NOMO-1 treated with DMSO at 0.1 percent for 48 hours (cell line): ENCODE measurements around the gene PCIF1.
"Not testable (repeated sequence)": the region's sequence is repeated elsewhere in the genome, so short reads cannot be mapped to it uniquely, and the experiment has no call there.

Source experiments
- DNase-seq: peaks from one replicate; lab custom pipeline; 2025; ENCODE audit not compliant: unreplicated experiment; lab: John Stamatoyannopoulos, UW

The PCIF1 gene

GRCh38 chr20:45934586-45935415 lies at the start of gene PCIF1:
PCIF1 (plus strand) TSS chr20:45934683; CDS start chr20:45939000, 4,317 bp downstream.
- DNase-seq = peak; percentile 95

DNA sequence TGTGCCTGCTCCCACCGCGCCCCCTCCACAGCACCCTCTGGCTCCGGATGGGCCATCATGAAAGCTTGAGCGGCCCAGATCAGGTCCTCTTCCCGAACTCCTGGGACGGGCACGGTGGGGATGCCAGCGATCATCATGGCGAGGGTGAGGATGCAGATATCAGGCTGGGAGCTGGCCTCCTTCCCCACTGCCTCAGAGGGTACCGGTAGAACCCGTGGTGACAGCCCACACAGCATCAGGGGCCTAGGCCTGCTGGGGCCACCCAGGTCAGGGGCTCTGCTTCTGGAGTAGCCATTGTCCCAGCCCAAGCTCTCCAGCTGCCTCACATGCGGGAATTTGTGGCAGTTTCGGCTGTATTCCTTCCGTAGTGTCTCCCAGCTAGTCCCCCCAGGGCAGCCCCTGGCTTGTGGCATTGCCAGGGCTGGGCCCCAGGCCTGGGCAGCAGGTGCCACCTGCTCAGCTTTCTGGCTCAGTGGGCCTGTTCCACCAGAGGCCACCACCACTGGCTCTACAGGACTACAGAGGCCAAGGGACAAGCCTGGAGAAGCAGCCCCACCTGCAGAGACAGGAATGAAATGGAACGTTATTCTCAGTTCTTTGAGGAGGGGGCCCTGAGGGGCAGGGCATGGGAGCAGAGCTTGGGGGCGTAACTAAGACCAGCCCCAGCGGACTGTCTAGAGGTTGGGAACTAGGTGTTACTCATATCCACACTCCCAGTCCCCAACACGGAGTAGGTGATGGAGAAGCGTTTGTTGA lies 47.7 kb upstream of the PCIF1 start:
- DNase-seq = no peak

DNA sequence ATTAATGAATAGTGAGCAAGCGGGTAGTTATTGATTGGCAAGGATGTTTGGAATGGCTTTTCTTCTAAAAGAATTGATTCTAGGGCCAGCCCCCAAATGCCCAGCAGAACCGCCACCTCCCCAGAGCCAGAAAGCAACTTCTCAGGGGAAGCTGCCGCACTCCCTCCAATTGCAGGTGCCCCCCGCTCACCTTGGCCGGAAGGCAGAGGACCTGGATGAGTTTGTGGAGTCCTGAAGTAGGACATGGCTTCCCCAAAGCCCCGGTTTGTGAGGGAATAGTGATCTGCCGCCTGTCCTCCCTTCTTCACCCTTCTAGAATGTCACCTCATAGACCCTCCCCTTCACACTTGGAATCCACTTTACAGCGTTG lies 47.2 kb upstream of the PCIF1 start, which contains the start of gene SPATA25:
TSS of gene SPATA25 (minus strand) at position 277 of the 370 bp plus-strand sequence. CDS start at position 245, 32 bp downstream.
- no peak for DNase-seq

GRCh38 chr20:45888681-45889080 lies 45.8 kb upstream of the PCIF1 start:
- DNase-seq = no peak

GRCh38 chr20:45890077-45890984 lies 44.2 kb upstream of the PCIF1 start:
- peak; percentile 46 for DNase-seq

GRCh38 chr20:45890985-45891983 lies 43.2 kb upstream of the PCIF1 start, which contains the start of the genes CTSA and NEURL2:
CTSA (plus strand) TSS chr20:45891335; CDS start chr20:45891569, 234 bp downstream.
NEURL2 (minus strand) TSS chr20:45891208; CDS start chr20:45890991, 217 bp downstream.
- peak; percentile 77 for DNase-seq

DNA sequence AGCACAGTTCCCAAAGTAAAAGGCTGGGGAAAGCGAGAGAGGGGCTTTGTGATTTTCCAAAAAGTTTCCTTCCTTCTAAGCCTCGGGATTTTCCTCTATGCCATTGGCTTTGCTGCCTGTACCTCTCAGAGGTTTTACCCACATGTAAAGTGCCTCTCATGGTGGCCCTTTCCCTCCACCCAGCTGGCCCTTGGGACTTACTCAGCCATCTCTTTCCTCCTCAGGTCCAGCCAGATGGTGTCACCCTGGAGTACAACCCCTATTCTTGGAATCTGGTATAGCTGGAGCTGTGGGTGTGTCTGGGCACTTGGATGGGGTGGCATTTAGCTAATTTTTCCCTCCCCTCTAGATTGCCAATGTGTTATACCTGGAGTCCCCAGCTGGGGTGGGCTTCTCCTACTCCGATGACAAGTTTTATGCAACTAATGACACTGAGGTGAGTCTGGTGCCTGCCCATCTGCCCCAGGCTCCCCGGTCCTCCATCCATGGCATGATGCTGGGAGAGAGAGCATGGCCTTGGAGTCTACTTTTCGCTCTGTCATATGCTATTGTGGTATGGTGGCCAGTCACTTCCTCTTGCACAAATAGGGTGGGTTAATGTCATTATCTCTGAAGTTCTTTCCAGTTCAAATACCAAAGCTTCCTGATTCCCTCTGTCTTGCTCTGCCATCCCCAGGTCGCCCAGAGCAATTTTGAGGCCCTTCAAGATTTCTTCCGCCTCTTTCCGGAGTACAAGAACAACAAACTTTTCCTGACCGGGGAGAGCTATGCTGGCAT lies 42.2 kb upstream of the PCIF1 start:
- peak; percentile 66 for DNase-seq

GRCh38 chr20:45892828-45893500 lies 41.5 kb upstream of the PCIF1 start:
- DNase-seq = no peak

DNA sequence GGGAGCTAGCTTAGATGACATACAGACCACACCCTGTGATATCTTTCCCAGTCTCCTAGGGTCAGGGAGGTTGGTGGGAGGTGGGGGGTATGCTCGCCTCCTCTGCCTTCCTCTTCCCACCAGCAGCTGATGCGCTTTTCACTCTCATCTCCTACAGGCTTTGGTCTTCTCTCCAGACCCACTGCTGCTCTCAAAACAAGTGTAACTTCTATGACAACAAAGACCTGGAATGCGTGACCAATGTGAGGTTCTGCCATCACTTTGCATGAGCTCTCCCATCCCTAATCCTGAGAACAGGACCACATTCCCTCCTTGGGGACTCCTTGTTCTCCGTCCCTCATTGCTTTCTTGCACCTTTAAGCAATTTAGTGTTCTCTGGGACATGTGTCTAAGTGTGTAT lies 40.7 kb upstream of the PCIF1 start:
- no peak for DNase-seq

DNA sequence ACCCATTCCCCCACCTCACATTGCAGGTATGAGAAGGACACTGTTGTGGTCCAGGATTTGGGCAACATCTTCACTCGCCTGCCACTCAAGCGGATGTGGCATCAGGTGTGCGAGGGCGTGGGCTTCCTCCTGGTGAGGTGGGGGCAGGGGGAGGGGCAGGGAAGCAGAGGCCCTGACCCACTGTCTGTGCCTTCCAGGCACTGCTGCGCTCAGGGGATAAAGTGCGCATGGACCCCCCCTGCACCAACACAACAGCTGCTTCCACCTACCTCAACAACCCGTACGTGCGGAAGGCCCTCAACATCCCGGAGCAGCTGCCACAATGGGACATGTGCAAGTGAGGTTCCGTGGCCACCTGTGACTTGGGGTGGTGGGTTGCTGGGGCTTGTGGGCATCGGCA lies 39.7 kb upstream of the PCIF1 start:
- DNase-seq = no peak

DNA sequence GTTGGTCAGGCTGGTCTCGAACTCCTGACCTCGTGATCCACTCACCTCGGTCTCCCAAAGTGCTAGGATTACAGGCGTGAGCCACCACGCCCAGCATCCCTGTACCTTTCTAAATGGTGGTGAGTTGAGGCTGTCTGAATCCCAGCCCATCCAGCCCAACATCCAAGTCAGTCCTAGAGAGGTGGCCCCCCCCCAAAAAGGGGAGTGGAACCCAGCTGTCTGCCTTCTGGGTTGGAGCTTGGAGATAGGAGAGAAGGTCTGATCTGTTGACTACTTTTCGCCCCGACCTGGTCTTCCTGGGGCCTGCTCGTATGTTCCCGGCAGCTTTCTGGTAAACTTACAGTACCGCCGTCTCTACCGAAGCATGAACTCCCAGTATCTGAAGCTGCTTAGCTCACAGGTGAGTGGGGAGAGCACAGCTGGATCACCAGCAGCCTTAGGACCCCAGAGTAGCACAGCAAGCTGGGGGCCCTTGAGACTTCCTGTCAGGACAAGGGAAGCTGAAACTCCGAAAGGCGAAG lies 37.8 kb upstream of the PCIF1 start:
- no peak for DNase-seq

DNA sequence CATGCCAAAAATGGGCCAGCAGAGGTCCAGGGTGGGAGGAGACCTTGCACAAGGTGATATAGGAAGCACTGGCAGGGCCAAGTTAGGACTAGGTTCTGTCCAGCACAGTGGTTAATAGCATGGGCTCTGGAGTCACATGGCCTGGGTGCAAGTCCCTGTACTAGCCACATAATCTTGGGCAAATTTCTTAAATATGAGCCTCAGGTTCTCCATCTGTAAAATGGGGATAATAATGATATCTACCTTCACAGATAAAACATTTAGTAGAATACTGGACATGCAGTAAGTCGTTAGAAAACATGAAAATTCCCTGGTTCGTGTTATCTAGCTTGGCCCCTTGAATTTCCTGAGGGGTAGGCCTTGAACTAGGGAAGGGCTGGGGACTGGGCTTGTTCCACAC lies 37.2 kb upstream of the PCIF1 start:
- DNase-seq = no peak

- DNase-seq = no peak
These were observed 36.8 kb upstream of the PCIF1 start for GRCh38 chr20:45897692-45898091.

GRCh38 chr20:45898285-45898684 lies 36.2 kb upstream of the PCIF1 start:
- DNase-seq = no peak

DNA sequence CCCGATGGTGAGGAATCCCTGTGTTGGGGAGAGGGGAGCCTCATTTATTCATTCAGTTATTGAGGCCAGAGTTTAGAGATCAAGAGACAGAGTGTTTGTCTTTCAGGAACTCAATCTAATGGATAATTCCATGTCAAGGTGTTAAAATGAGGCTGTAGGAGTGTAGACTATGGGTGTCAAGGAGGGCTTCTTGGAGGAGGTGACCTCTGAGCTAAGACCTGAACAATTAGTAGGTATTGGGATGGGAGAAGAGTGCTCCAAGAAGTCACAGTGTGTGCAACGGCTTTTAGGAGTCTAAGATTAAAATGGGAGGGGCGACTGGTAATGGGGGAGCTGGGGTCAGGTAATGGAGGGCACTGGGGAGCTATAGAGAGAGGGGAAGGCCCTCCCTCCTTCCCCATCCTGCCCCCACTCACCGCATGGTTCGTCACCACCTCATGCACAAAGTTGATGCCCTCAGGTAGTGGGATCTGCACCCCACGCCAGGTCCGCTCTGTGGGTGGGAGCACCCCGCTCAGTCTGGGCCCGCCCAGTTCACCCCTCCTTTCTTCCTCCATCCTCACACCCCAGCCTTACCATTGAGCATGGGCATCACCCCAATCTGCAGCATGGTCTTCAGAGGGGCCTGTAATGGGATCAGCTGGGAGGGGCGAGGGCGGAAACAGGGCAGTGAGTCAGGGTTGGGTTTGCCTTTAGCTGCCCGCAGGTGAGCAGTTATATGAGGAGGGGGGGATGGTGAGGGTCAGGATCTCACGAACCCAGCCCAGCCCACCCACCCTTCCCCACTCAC lies 35.2 kb upstream of the PCIF1 start:
- no peak for DNase-seq

DNA sequence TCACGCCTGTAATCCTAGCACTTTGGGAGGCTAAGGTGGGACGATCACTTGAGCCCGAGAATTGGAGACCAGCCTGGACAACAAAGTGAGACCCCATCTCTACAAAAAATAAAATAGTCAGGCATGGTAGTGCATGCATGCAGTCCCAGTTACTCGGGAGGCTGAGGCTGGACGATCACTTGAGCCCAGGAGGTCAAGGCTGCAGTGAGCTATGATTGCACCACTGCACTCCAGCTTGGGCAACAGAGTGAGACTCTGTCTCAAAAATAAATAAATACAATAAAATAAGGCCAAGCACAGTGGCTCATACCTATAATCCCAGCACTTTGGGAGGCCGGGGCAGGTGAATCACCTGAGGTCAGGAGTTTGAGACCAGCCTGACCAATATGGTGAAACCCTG lies 33.2 kb upstream of the PCIF1 start:
- not testable (repeated sequence) for DNase-seq

DNA sequence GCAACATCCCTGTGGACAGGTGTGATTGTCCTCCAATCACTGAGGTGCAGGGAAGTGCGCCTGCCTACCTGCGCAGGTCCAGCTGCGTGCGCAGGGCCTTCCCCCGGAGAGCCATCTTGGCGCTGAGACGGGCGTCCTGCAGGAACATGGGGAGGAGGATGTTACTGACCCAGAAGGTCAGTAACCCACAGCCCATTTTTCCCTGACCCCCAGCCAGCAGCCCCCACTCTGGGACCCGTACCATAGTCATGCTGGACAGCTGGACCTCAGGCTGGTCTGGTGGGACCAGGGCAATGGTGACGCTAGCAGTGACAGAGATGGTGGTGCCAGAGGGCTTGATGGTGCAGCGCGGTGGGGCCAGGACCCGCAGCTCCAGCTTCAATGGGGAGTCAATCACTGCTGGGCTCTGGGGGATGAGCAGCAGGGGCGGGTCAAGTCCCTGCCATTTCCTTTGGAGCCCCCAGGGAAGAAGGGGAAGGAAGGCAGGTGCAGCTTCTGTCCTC lies 32.2 kb upstream of the PCIF1 start:
- DNase-seq = no peak
